OCI-LY7 (cell line): ENCODE results near the gene LPAR3. TPM values are rescaled to one million over a fixed set of nuclear protein-coding genes. Genes with fewer than 3 reads are reported as not detected.

Experiments
- BruUV-seq: library from RNA; stranded (reverse); fragments of 400-500 nt; replicated peaks from 2 replicates; lab custom pipeline; 2021; lab: Mats Ljungman, UMichigan
- CTCF ChIA-PET: fragments of 300-600 bp; sonication (Branson Sonifier 250); formaldehyde crosslinking; loops from one replicate; lab custom pipeline; 2022; ENCODE audit warnings: antibody characterized with exemption; ENCODE audit not compliant: unreplicated experiment; lab: Charles Lee
- POLR2A ChIA-PET: fragments of 300-600 bp; sonication (Branson Sonifier 250); formaldehyde crosslinking; loops from one replicate; lab custom pipeline; 2022; ENCODE audit warnings: antibody characterized with exemption; lab: Charles Lee
- DNase-seq: peaks from one replicate; pipeline ENCODE4 v3.0.0-alpha.2; 2015; ENCODE audit warnings: low spot score
- H2AFZ ChIP-seq: fragments of 200-600 bp; sonication (generic), shearing (Covaris generic); 2 replicates; pipeline ENCODE4 v1.6.1; 2014; ENCODE audit warnings: mild to moderate bottlenecking, antibody characterized with exemption, low read length, moderate library complexity
- H3K27ac ChIP-seq: fragments of 200-600 bp; sonication (generic); 2 replicates; pipeline ENCODE4 v1.5.1; 2014; ENCODE audit warnings: mixed run types, low read depth, mild to moderate bottlenecking, moderate library complexity, low read length, inconsistent platforms; ENCODE audit not compliant: poor library complexity, severe bottlenecking
- H3K36me3 ChIP-seq: fragments of 200-600 bp; sonication (generic); 2 replicates; pipeline ENCODE4 v1.6.1; 2014; ENCODE audit warnings: mild to moderate bottlenecking, antibody characterized with exemption, low read length, moderate library complexity, mixed read lengths; ENCODE audit not compliant: insufficient read depth
- H3K4me1 ChIP-seq: fragments of 200-600 bp; sonication (generic); 2 replicates; pipeline ENCODE4 v1.5.1; 2014; ENCODE audit warnings: mild to moderate bottlenecking, low read length; ENCODE audit not compliant: insufficient read depth, poor library complexity, severe bottlenecking
- H3K4me2 ChIP-seq: fragments of 200-600 bp; sonication (generic); 2 replicates; pipeline ENCODE4 v1.6.1; 2014; ENCODE audit warnings: mild to moderate bottlenecking, low read length
- H3K4me3 ChIP-seq: fragments of 200-600 bp; sonication (generic); 2 replicates; pipeline ENCODE4 v1.5.1; 2014; ENCODE audit warnings: mild to moderate bottlenecking, low read depth, low read length; ENCODE audit not compliant: poor library complexity, severe bottlenecking
- H3K79me2 ChIP-seq: fragments of 200-600 bp; sonication (generic); 2 replicates; pipeline ENCODE4 v1.6.1; 2016; ENCODE audit warnings: low read depth, mild to moderate bottlenecking, low read length, moderate library complexity, mixed read lengths; ENCODE audit not compliant: insufficient read depth
- H3K9me2 ChIP-seq: fragments of 200-600 bp; sonication (generic); 2 replicates; pipeline ENCODE4 v1.6.1; 2016; ENCODE audit warnings: mild to moderate bottlenecking, low read length, mixed read lengths; ENCODE audit not compliant: insufficient read depth
- H3K9me3 ChIP-seq: fragments of 200-600 bp; sonication (generic); 2 replicates; pipeline ENCODE4 v1.6.1; 2014; ENCODE audit warnings: mild to moderate bottlenecking, mixed run types, low read length, mixed read lengths
- H4K20me1 ChIP-seq: fragments of 200-600 bp; sonication (generic); 2 replicates; pipeline ENCODE4 v1.6.1; 2014; ENCODE audit warnings: mild to moderate bottlenecking, antibody characterized with exemption, low read length, moderate library complexity, mixed read lengths; ENCODE audit not compliant: insufficient read depth
- EZH2phosphoT487 ChIP-seq: fragments of 200-600 bp; sonication (generic); IDR thresholded peaks from 2 replicates; pipeline ENCODE4 v1.6.1; 2018; ENCODE audit warnings: low read depth, borderline replicate concordance, mild to moderate bottlenecking, mixed run types, antibody characterized with exemption, low read length, moderate library complexity, mixed read lengths
- intact Hi-C: fragments of 100-400 bp; cut with micrococcal nuclease; formaldehyde crosslinking; loops from one replicate; pipeline ENCODE4 v1.10.0; 2022; ENCODE audit not compliant: unreplicated experiment
- total RNA-seq, 2 experiments: library from RNA; depleted of rRNA in 1 of 2; stranded (reverse); fragments of >200 nt in 1 of 2; shearing (Covaris generic) in 1 of 2; gene quantifications; 2 replicates each; pipeline ENCODE4 v1.2.3, GENCODE V29; 2014 to 2022
- TF ChIP-seq, protein P1 (sequence below): fragments of 200-600 bp; sonication (generic); conservative IDR thresholded peaks from 2 replicates; pipeline ENCODE4 v1.5.1; 2014; ENCODE audit warnings: mild to moderate bottlenecking, antibody characterized with exemption, low read length, moderate library complexity, mixed read lengths

Gene LPAR3
- total RNA-seq, 2 experiments from 2014 or later = not detected

DNA sequence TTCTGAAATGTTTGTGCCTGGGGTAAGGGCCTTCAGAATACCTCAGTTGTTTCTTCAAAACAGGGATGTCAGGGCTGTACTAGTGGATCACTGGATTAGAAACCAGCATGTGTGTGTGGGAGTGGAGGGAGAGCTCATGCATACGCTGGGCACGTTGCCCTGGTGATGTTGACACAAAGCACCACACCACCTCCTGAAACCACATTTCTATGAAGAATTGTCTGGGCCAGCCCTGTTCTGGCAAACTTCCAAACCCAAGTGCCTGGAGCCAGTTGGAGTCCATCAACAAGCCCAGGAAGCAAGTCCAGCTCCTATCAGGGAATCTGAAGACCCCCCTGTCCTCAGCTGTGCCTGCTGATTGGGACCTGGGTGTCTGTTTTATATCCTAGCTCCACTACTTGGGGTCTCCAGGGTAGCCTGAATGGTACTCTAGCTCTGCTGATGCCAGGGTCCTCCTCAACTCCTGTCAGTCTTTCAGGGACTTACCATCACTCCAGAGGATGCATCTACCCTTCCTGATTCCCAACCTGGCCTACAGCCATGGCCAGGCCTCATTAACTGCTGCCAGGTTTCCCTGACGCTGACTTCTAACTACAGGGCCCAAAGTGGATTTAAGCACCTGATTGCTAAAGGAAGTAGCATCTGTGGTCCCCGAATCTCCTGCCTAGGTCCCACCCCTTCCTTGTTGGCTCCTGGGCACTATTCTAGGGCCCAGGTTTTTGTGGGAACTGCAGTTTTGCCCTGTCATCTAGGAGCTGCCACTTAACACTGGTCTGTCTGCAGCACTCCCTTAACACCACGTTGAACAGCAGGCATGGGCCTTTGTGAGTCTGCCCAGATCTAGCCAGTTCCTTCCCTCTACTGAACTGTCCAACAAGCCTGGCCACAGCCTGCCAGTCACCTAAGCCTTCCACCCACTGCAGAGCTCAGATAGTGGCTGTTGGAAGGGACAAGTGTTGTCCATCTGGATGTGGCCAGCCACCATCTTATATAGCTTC, 45.5 kb downstream of the LPAR3 start:
- ChIA-PET POLR2A (no interaction called here), CTCF (no interaction called here)
- H3K36me3 ChIP-seq = no peaks in the 10 kb centered on the region
- no TSS peak for BruUV-seq
- H3K4me1 ChIP-seq = no peaks in the 10 kb centered on the region
- H3K4me3 ChIP-seq = no peak overlapping the region
- intact Hi-C loops = no loop called here
- no peak for DNase-seq
- H3K9me2 ChIP-seq = no peaks in the 10 kb centered on the region
- no peaks in the 10 kb centered on the region for H3K9me3 ChIP-seq
- H4K20me1 ChIP-seq = no peaks in the 10 kb centered on the region
- H3K79me2 ChIP-seq = no peaks in the 10 kb centered on the region
- no peak overlapping the region for H2AFZ ChIP-seq
- H3K4me2 ChIP-seq = no peak overlapping the region
- H3K27ac ChIP-seq = no peak overlapping the region
- no peak for TF ChIP-seq EZH2phosphoT487
- TF ChIP-seq, protein P1, sequence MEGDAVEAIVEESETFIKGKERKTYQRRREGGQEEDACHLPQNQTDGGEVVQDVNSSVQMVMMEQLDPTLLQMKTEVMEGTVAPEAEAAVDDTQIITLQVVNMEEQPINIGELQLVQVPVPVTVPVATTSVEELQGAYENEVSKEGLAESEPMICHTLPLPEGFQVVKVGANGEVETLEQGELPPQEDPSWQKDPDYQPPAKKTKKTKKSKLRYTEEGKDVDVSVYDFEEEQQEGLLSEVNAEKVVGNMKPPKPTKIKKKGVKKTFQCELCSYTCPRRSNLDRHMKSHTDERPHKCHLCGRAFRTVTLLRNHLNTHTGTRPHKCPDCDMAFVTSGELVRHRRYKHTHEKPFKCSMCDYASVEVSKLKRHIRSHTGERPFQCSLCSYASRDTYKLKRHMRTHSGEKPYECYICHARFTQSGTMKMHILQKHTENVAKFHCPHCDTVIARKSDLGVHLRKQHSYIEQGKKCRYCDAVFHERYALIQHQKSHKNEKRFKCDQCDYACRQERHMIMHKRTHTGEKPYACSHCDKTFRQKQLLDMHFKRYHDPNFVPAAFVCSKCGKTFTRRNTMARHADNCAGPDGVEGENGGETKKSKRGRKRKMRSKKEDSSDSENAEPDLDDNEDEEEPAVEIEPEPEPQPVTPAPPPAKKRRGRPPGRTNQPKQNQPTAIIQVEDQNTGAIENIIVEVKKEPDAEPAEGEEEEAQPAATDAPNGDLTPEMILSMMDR = no peak

- H3K36me3 ChIP-seq = no peaks in the 10 kb centered on the region
- TF ChIP-seq, protein P1 = no peak
- no peak for TF ChIP-seq EZH2phosphoT487
- no peaks in the 10 kb centered on the region for H4K20me1 ChIP-seq
- no peak overlapping the region for H3K4me3 ChIP-seq
- no peak overlapping the region for H3K4me2 ChIP-seq
- intact Hi-C loops = no loop called here
- H3K4me1 ChIP-seq = no peaks in the 10 kb centered on the region
- H3K27ac ChIP-seq = no peak overlapping the region
- ChIA-PET CTCF (no interaction called here), POLR2A (interaction anchor here (0.7 kb wide), 1 partner anchor 1086 kb away, joined by 3 read pairs; no protein-coding TSS in a partner anchor)
- H3K9me2 ChIP-seq = no peaks in the 10 kb centered on the region
- no peak for DNase-seq
- no peaks in the 10 kb centered on the region for H3K79me2 ChIP-seq
- H3K9me3 ChIP-seq = no peaks in the 10 kb centered on the region
- no peak overlapping the region for H2AFZ ChIP-seq
- no TSS peak for BruUV-seq
Observed at GRCh38 chr1:84846387-84846786, 46.6 kb downstream of the LPAR3 start.

- POLR2A ChIA-PET = interaction anchor here (0.5 to 0.7 kb wide), 2 partner anchors 32 to 84 kb away, joined by 3 to 4 read pairs; no protein-coding TSS in a partner anchor
- BruUV-seq = no TSS peak
- no peak for DNase-seq
Observed at GRCh38 chr1:84845357-84845756, 47.6 kb downstream of the LPAR3 start.

More at GRCh38 chr1:84845357-84845756, 47.6 kb downstream of the LPAR3 start:
- H2AFZ ChIP-seq = no peak overlapping the region
- H3K79me2 ChIP-seq = no peaks in the 10 kb centered on the region
- no peaks in the 10 kb centered on the region for H3K4me1 ChIP-seq
- CTCF ChIA-PET = no interaction called here
- no peaks in the 10 kb centered on the region for H4K20me1 ChIP-seq
- intact Hi-C loops = no loop called here
- H3K9me2 ChIP-seq = no peaks in the 10 kb centered on the region
- H3K9me3 ChIP-seq = no peaks in the 10 kb centered on the region
- H3K4me3 ChIP-seq = no peak overlapping the region
- no peaks in the 10 kb centered on the region for H3K36me3 ChIP-seq
- no peak overlapping the region for H3K4me2 ChIP-seq
- H3K27ac ChIP-seq = no peak overlapping the region
- TF ChIP-seq, protein P1 = no peak
- TF ChIP-seq EZH2phosphoT487 = no peak
